ENCODE results near the gene DCT.

Gene DCT

GRCh38 chr13:94390881-94391280 is 88.6 kb downstream of the DCT start:
- no peak for DNase-seq

GRCh38 chr13:94389604-94390351 is 89.7 kb downstream of the DCT start:
- DNase-seq, result no peak

GRCh38 chr13:94387047-94387446 is 92.4 kb downstream of the DCT start:
- no peak for DNase-seq
